Pancreas (tissue), 10 donors: ENCODE measurements around the gene TMEM225B. TPM values are rescaled to one million over a fixed set of nuclear protein-coding genes. Genes with fewer than 3 reads are reported as not detected.
A peak's percentile ranks its signal among the peaks of the same experiment; 100 is the strongest.

Source experiments
- ATAC-seq, 4 donors: fragments of 200-7000 bp; cut with Tn5 transposase; one replicate each; pipeline versions ENCODE4 v1.8.0 to v1.9.1; 2020; ENCODE audit warnings: mild to moderate bottlenecking in 4 of 4, moderate library complexity in 4 of 4
- DNase-seq, 6 donors: peaks; one replicate each; pipeline ENCODE4 v3.0.0-alpha.2; 2020
- FAIRE-seq: peaks from 2 replicates; lab custom pipeline; 2012; peaks lifted over from hg19 to GRCh38; lab: Jason Lieb, UNC
- H3K27ac ChIP-seq, 4 donors: fragments of 200-600 bp; sonication (generic); 1 replicate in 3 of 4; 2 replicates in 1 of 4; pipeline versions ENCODE4 v1.5.0 to v1.8.0; 2020
- H3K27me3 ChIP-seq, 4 donors: fragments of 200-600 bp; one replicate each; pipeline ENCODE4 v1.8.0; 2021
- H3K36me3 ChIP-seq, 3 donors: fragments of 200-600 bp; sonication (generic) in 1 of 3; one replicate each; pipeline versions ENCODE4 v1.5.0 to v1.8.0; 2020 to 2021
- H3K4me1 ChIP-seq, 3 donors: fragments of 200-600 bp; one replicate each; pipeline ENCODE4 v1.8.0; 2021
- H3K4me3 ChIP-seq, 4 donors: fragments of 200-600 bp; sonication (generic) in 2 of 4; one replicate each; pipeline versions ENCODE4 v1.5.0 to v1.8.0; 2020 to 2021
- H3K9me3 ChIP-seq, 4 donors: fragments of 200-600 bp; one replicate each; pipeline ENCODE4 v1.8.0; 2021
- WGBS, 2 donors: extraction: QIAGEN DNeasy Blood & Tissue Kit; methylation state at CpG; one replicate each; pipeline ENCODE4 v1.1.7; 2013; 5-methylcytosine and 5-hydroxymethylcytosine counted together
- intact Hi-C, 3 donors: fragments of 100-400 bp; cut with DNase I; formaldehyde crosslinking; loops; one replicate each; pipeline versions ENCODE4 v1.11.1 to v1.14.2; 2022
- polyA plus RNA-seq, 2 donors: library from polyadenylated mRNA; stranded (reverse); fragments of 200-250 nt; gene quantifications; one replicate each; pipeline ENCODE4 v1.2.3, GENCODE V29; 2013
- total RNA-seq, 6 donors: library from RNA; stranded (reverse); fragmentation: NEBNext Ultra II Directional in 4 of 6; extraction: Animal tissue kit (Norgen Biotek cat#: 25700) in 4 of 6; gene quantifications; one replicate each; pipeline versions ENCODE4 v1.2.1 to v1.2.4, GENCODE V29; 2021 to 2023
- TF ChIP-seq, protein P1 (sequence below), 4 donors: fragments of 200-600 bp; sonication (generic) in 3 of 4; IDR thresholded peaks; one replicate each; pipeline versions ENCODE4 v1.5.0 to v1.8.0; 2021; ENCODE audit warnings: antibody characterized with exemption in 4 of 4
- donor health status: healthy with polysubstance abuse.
- donor health status: DM: no; HTN: no; CAD: no; lungs with moderate emphysema.
- donor health status: DM: no; HTN: no; CAD: no.
- donor health status: control.
- donor health status: control.
- donor health status: Bipolar disorder and iron deficiency.
- donor health status: DM: yes; HTN: yes; CAD: no.
- donor health status: DM: no; HTN: no; CAD: no.
- donor health status: DM: no; HTN: no; CAD: no.
- donor health status: DM: yes; HTN: yes; CAD: no.

The TMEM225B gene
- total and polyA plus RNA-seq, 8 donors = 0.16 to 1.5 (median 0.59) TPM

DNA sequence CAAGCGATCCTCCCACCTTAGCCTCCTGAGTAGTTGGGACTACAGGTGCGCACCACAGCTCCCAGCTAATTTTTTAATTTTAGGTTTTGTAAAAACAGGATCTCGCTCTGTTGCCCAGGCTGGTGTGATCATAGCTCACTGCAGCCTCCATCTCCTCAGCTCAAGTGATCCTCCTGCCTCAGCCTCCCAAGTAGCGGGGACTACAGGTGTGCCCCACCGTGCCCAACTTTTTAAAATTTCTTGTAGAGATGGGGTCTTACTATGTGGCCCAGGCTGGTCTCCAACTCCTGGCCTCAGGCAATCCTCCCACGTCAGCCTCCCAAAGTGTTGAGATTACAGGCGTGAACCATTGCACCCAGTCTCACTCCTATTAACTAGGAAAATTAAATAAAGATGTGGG lies 7.5 kb downstream of the TMEM225B start:
- no peak for DNase-seq
- intact Hi-C loops = no loop called here
- WGBS, 2 donors = 89 to 94% methylated on average over 7 of the region's 7 CpGs
- H3K27ac ChIP-seq = no peak overlapping the region
- ATAC-seq = no peak
- H3K4me3 ChIP-seq = no peak overlapping the region
- H3K4me1 ChIP-seq = no peaks in the 10 kb centered on the region
- no peaks in the 10 kb centered on the region for H3K36me3 ChIP-seq
- no peaks in the 10 kb centered on the region for H3K9me3 ChIP-seq
- FAIRE-seq = no peak
- no peaks in the 10 kb centered on the region for H3K27me3 ChIP-seq
- TF ChIP-seq, protein P1, sequence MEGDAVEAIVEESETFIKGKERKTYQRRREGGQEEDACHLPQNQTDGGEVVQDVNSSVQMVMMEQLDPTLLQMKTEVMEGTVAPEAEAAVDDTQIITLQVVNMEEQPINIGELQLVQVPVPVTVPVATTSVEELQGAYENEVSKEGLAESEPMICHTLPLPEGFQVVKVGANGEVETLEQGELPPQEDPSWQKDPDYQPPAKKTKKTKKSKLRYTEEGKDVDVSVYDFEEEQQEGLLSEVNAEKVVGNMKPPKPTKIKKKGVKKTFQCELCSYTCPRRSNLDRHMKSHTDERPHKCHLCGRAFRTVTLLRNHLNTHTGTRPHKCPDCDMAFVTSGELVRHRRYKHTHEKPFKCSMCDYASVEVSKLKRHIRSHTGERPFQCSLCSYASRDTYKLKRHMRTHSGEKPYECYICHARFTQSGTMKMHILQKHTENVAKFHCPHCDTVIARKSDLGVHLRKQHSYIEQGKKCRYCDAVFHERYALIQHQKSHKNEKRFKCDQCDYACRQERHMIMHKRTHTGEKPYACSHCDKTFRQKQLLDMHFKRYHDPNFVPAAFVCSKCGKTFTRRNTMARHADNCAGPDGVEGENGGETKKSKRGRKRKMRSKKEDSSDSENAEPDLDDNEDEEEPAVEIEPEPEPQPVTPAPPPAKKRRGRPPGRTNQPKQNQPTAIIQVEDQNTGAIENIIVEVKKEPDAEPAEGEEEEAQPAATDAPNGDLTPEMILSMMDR (IDR thresholded peaks at IDR 0.05) = no peak

DNA sequence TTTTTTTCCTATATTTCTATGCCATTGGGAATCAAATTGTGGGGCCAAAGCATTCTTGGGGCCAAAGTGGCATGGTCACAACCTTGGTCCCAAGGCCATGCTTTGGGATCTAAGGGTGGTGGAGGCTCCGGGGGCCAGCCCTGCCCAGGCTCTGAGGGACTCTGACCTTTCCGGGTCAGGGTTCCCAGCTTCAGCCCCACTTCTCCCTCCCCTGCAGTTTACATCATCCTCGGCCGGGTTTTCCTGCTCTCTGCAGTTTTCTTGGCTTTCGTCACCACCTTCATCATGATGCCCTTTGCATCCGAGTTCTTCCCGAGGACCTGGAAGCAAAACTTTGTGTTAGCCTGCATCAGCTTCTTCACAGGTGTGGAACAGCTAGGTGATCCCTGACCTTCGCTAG lies 8.5 kb downstream of the TMEM225B start:
- ATAC-seq (no peak), FAIRE-seq (no peak), DNase-seq (no peak)
- H3K9me3 ChIP-seq = no peaks in the 10 kb centered on the region
- H3K27me3 ChIP-seq = no peaks in the 10 kb centered on the region
- H3K4me1 ChIP-seq = no peaks in the 10 kb centered on the region
- 58 to 73% methylated on average over 8 of the region's 8 CpGs for WGBS, 2 donors
- no peak overlapping the region for H3K27ac ChIP-seq
- no peak overlapping the region for H3K4me3 ChIP-seq
- intact Hi-C loops = no loop called here
- H3K36me3 ChIP-seq = no peaks in the 10 kb centered on the region
- TF ChIP-seq, protein P1 (IDR thresholded peaks at IDR 0.05) = no peak

DNA sequence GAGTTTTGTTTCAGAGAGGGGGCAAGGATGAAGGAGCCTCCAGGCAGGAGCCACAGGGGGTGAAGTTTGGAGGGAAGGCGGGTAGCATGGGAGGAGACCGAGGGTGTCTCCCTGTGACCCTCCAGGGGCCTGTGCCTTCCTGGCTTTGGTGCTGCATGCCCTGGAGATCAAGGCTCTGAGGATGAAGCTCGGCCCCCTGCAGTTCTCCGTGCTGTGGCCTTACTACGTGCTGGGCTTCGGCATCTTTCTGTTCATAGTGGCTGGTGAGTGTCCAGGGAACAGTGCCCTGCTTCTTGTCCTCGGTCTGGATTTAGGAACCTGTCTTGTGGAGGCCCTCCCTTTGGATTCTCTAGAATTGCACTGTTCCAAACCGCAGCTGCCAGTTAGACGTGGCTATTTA lies 9.5 kb downstream of the TMEM225B start:
- H3K27me3 ChIP-seq = no peaks in the 10 kb centered on the region
- H3K9me3 ChIP-seq = no peaks in the 10 kb centered on the region
- no peak overlapping the region for H3K27ac ChIP-seq
- WGBS, 2 donors = 68 to 77% methylated on average over 9 of the region's 9 CpGs
- intact Hi-C loops = no loop called here
- FAIRE-seq (no peak), ATAC-seq (no peak), DNase-seq (no peak)
- no peaks in the 10 kb centered on the region for H3K4me1 ChIP-seq
- H3K4me3 ChIP-seq = no peak overlapping the region
- TF ChIP-seq, protein P1 (IDR thresholded peaks at IDR 0.05) = no peak
- H3K36me3 ChIP-seq = no peaks in the 10 kb centered on the region

DNA sequence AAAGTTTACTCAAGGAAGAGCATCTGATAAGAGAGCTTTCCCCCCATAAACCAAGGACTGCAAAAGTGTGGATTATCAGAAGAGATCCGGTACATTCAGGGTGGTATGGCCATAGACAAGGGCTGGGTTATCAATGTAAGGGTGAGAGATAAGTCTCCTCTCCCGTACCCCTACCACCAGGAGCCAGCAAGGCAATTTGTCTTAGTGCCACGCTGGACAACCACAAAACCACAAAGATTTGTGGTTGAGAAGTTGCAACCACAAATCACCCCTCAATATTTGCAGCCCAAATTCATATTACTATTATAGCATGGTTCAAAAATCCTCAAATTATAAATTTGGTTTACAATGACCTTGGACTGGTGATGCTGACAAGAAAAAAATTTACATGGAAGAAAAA lies 16.4 kb downstream of the TMEM225B start:
- no peak for DNase-seq
- no peaks in the 10 kb centered on the region for H3K27me3 ChIP-seq
- TF ChIP-seq, protein P1 (IDR thresholded peaks at IDR 0.05) = no peak
- peaks cover 0 to 8% (median 2%) of the 10 kb centered on the region in 3 donors for H3K36me3 ChIP-seq
- 74 to 76% methylated on average over 3 of the region's 3 CpGs for WGBS, 2 donors
- no peak overlapping the region for H3K27ac ChIP-seq
- no peaks in the 10 kb centered on the region for H3K9me3 ChIP-seq
- intact Hi-C loops = no loop called here
- peaks cover 0 to 8% (median 7%) of the 10 kb centered on the region in 3 donors for H3K4me1 ChIP-seq
- ATAC-seq = no peak
- no peak for FAIRE-seq
- H3K4me3 ChIP-seq = no peak overlapping the region

DNA sequence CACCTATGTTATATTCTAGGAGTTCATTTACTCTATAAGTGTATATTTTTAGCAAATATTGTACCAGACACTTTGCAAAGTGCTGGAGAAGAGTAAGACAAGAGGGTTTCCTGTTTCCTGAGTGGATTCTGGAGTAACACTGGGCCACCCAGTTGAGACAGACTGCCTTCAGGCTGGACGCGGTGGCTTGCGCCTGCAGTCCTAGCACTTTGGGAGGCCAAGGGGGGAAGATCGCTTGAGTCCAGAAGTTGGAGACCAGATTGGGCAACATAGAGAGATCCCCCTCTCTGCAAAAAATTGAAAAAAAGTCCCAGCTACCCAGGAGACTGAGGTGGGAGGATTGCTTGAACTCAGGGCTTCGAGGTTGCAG lies 17.9 kb downstream of the TMEM225B start:
- no peak for ATAC-seq
- DNase-seq = no peak
- WGBS, 2 donors = 89 to 92% methylated on average over 5 of the region's 5 CpGs

More for the DNA sequence above, 17.9 kb downstream of the TMEM225B start:
- Histone ChIP-seq H3K4me3 (peak overlapping the region in 3 of 4 donors; percentile 87 to 98 (median 89)), H3K4me1 (peaks cover 0 to 8% (median 7%) of the 10 kb centered on the region in 3 donors), H3K9me3 (no peaks in the 10 kb centered on the region), H3K27ac (no peak overlapping the region), H3K27me3 (no peaks in the 10 kb centered on the region), H3K36me3 (peaks cover 0 to 22% (median 17%) of the 10 kb centered on the region in 3 donors)
- FAIRE-seq = no peak
- intact Hi-C loops = no loop called here
- TF ChIP-seq, protein P1 (IDR thresholded peaks at IDR 0.05) = no peak
